Kidney glomerular epithelial cell (primary cell): ENCODE measurements around the gene SMAD6.
"Not testable (repeated sequence)": the region's sequence is repeated elsewhere in the genome, so short reads cannot be mapped to it uniquely, and the experiment has no call there.

ENCODE experiments used
- DNase-seq: peaks from one replicate; lab custom pipeline; 2025; lab: John Stamatoyannopoulos, UW

The SMAD6 gene

DNA sequence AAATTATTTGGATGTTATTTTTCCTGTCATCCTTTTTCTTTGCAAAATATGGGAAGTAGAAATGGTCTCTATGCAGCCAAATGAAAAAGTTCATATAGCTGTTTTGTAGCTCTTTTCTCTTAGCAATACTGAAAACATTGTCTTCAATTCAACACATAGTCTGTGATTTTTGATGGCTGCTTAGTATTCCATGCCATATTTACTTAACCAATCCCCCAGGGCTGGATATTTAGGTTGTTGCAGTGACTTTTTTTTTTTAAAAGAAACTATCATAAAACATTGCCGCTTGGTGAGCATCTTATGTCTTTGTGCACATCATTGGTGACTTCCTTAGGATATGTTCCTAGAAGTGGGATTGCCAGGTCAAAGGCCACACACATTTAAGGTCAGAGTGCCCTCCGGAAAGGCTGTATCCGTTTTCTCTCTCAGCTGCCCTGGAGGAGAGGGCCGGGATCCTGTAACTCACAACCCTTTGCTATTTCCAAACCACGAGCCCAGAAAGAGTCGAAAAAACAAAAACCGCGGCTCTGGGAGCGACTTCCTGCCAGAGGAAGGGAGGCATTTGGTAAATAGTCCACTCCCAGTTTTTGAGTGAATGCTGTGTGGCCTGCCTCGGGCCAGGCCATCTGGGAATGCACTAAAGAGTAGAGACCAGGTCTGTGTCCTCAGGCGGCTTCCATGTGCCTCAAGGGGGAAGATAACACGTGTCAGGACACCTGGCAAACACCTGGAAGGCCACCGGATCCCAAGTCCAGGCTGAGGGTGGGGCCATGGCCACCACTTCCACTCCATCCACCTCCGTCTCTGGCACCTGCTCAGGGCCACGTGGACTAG is 41.9 kb downstream of the SMAD6 start:
- DNase-seq, result no peak

DNA sequence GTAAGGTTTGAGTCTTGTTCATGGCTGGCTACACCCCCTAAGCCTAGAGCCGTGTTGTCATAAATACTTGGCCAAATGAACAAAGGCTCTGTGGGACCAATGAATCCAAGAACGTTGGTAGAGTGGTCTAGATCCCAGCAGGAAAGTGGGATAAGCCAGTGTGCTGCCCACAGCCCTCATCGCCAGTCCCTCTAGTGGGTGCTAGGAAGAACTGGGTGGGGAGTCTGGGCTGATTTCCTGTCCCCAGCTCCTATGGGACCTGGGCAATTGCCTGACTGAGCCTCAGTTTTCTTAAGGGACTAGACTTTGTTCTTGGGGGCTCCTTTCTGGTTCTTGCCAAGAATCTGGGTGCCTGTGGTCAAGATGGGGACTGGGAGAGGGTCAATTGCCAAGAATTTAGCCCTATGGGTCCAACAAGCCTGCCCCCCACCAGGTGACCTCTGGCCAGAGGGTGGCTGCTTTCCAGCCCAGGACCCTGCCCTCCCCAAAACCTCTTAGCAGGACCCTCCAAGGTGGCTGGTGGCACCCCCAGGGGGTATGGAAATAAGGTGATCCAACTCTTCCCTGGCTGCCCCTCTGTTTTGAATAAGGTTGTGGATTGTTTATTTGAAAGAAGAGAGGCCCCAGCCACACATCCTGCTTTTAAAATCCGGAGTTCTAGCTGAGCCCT is 42.7 kb downstream of the SMAD6 start:
- no peak for DNase-seq

- no peak for DNase-seq
Measured at GRCh38 chr15:66745530-66746230, 43.6 kb downstream of the SMAD6 start.

GRCh38 chr15:66746231-66746605 is 44.2 kb downstream of the SMAD6 start:
- DNase-seq, result no peak

GRCh38 chr15:66747223-66747622 is 45.2 kb downstream of the SMAD6 start:
- no peak for DNase-seq

DNA sequence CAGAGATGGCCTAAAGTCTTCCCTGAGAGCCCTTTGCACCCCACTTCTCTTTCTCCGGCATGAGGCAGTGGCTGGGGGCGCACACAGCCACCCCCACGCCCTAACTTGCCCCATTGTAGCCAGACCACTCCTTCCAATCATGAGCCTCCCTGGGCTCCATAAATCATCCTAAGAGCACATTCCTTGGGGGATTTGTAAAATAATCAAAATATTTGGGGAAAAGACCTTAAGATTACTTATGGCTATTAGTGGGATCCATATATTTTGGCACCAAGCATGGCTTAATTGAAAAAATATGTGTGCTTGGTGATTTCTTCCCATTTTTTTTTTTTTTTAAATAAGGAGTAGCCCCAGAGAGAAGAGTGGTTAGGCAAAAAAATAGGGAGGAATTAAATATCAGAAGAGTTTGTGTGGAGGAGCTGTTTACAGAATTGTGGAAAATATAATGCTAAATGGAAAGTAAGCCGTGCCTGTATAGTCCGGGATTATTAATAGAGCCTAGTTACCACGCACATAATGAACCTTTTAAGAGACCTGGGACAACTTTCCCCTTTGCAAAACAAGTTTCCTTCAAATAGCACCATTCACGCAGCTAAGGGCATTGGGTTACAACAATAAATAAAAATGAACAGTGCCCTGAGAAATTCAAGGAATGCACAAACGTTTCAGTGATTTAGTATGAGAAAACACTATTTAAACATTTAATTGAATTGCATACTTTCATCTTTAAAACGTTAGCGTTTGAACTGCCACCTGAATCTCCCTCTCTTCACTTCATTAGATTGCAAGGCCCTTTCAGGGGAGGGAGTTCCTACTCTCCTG is 46.1 kb downstream of the SMAD6 start:
- peak; percentile 79 for DNase-seq

DNA sequence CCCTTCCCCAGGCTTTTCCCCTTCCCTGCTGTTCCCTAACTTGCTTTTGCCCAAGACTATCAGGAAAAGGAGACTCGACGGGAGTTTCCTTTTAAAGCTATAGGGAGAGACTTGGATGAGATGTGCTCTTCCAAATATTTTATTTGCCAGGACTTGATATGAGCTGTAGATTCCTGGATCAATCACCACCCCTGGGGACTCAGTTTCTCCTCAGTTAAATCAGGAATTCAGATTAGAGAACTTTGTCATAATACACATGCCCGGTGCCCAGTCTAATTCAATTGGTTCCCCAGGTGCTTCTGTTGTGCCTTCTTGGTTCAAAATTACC is 46.6 kb downstream of the SMAD6 start:
- no peak for DNase-seq

DNA sequence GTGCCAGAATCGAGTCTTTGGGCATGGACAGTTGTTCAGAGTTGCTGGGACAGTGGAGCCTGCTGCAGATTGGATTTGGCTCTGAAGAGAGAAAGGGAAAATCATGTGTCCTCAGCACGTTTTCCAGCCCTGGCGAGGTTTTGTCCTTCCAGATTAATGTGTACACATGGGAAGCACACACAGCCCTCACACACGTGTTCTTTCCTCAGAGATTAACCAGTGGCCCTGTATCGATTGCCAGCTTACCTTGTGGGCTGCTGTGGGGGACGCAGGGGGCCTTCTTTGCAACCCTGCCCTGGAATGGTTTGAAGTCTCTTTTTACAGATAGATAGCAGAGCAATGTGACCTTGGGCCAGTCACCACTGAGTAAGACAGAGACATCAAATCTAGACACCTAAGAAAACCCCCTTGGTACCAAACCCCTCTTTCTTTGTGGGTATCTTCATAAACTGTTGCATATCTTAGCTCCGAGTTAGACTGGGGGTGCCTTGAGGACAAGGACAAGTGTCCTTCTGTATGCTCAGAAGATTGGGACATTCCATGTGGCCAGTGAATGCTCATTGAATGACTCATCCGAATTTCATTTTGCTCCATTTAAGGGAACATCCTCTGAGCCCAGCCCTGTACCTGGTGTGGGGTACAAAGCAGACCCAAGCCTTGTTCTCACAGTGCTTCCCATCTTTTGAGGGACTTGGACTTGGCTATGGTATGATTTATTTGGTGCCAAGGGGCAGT is 48.0 kb downstream of the SMAD6 start:
- DNase-seq, result no peak

DNA sequence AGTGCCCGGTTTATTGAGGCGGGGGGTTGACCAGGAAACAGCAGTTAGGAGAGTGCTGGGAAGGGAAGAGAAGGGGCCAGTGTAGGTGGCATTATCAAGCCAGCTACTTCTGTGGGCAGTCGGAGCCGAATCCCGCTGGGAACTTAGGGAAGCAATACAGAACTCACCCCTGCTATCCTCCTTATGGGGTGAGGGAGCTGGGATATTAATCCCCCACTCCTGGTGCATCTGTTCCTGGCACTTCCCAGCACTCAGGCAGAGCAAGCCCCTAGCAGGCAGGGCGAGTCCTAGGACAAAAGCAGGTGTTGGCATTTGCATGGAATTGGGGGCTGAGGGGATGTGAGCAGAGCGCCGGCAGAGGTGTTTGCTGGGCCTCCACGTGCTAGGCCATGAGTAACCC is 48.6 kb downstream of the SMAD6 start:
- DNase-seq, result no peak

- DNase-seq, result no peak
Measured at GRCh38 chr15:66751579-66751978, 49.5 kb downstream of the SMAD6 start.

- no peak for DNase-seq
Measured at GRCh38 chr15:66752078-66752477, 50.0 kb downstream of the SMAD6 start.

DNA sequence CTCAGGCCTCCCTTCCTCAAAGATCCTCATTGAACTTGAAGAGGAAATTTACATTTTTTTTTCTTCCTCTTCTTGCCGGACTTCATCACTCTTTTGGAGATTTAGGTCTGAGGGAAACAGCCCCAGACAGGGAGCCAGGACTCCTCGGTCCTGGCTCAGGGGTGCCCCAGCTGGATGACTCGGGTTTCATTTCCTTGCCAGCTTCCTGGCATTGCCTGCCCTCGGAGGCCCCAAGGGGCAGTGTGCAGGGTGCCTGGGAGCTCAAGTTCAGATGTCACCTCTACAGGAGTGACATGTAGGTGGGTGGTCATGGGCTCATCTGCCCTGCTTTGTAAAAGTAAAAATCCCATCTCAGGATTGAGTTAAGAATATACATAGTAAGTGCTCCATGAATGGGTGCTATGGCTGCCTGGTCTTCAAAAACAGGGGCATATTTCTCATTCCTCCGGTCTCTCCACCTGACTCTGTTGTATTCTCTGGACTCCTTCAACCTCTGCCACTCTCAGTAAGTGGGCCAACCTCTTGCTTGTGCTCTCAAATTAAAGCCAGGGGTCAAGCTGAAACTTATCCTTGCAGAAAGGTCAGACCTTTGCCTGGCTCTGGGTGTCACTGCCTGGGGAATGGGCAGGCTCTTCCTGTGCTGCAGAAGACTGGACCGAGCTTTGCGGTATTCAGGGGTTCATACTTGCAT is 51.8 kb downstream of the SMAD6 start:
- no peak for DNase-seq

DNA sequence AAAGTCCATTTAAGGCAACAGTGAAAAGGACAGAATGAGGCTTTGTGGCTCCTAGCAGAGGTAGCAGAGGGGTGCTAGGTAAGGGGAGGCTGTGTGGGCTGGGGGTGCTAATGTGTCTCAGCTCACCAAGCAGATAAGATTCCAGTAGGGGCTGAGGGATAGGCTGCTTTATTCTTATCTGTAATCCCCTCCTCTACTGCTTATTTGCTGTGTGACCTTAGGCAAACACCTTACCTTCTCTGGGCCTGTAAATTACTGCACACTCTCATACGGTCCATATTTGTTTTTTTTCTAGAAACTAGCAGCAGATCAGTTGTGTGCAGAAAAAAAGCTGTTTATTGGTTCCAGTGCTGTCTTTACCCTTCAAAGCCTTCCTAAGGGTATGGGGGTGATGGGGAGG is 52.8 kb downstream of the SMAD6 start:
- no peak for DNase-seq

DNA sequence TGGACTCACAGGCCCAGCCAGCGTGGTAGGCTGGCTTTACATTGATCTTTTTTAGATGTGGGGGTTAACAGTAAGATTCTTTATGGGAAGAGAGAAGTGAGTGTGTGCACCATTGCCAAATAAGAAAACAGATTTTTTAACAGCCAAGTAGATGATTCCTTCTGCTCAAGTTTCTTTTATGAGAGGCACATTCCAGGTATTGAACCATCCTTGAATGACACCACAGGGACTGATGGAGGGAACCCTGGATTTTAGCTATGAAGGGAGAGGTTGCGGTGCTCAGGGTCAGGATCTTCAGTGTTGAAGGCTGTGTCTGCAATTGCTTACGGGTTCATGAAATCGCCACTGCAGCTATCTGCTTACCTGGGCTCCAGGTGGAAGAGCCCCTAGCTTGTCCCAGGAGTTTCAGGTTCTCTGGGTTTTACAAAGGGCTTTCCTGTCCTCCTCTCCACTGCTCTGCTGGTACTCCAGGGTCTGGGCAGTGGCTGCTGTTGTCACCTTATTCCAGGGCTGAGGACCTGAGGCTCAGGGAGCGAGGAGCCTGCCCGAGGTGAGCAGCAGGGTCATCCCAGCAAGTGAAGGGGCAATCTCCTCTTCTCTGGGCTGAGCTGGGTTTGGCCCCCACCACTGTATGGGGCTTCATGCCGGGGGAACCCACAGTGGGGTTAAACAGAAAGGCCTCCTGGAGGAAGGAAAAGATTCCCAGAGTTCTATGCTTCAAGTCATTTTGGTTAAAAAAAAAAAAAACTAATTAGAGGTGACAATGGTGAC is 53.4 kb downstream of the SMAD6 start:
- no peak for DNase-seq

- no peak for DNase-seq
Measured at GRCh38 chr15:66756295-66756694, 54.3 kb downstream of the SMAD6 start.

DNA sequence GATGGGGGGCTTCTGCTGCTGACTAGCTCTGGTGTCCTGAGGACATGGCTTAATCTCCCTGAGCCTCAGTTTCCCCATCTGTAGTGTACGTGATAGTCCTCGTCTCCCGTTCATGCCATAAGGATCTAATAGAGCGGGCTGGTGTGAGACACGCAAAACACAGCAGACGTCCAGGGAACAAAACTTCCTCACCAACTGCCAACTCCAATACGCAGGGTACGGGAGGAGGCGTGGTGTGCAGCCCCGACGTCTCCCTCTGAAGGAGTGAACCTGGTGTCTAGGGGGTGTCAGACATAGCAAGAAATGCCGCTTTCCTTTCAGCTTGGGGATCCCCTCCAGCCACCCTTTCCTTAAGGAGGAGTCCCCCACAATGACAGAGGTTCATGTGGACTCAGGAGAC is 55.0 kb downstream of the SMAD6 start:
- DNase-seq, result no peak

GRCh38 chr15:66757521-66757920 is 55.5 kb downstream of the SMAD6 start:
- DNase-seq, result no peak

DNA sequence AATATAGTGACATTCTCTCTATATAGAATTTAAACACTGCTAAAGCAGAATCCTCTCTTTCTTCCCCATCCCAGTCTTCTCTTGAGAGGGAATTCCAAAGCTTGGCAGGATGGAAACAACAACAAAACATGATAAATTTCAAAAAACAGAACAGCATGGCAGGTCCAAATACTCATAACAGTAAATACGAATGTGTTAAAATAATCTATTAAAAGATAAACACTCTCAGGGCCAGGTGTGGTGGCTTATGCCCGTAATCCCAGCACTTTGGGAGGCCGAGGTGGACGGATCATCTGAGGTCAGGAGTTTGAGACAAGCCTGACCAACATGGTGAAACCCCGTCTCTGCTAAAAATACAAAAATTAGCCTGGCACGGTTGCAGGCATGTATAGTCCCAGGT is 56.2 kb downstream of the SMAD6 start:
- DNase-seq, result not testable (repeated sequence)

GRCh38 chr15:66758844-66759243 is 56.8 kb downstream of the SMAD6 start:
- DNase-seq, result no peak
